ACHN (cell line): ENCODE measurements around the gene MAPK8IP3.
"Not testable (repeated sequence)": the region's sequence is repeated elsewhere in the genome, so short reads cannot be mapped to it uniquely, and the experiment has no call there.

Experiments
- DNase-seq: peaks from one replicate; pipeline ENCODE4 v3.0.0-alpha.2; 2015
- in situ Hi-C: cut with HindIII; loops from 2 replicates; pipeline ENCODE4 v1.10.0; 2017; ENCODE audit warnings: low sequenced_read_pairs, low pct_ligation_motif_present, low pct_unique_long_range_greater_than_20kb

MAPK8IP3 gene

GRCh38 chr16:1706386-1707192 lies 594 bp downstream of the MAPK8IP3 start:
- in situ Hi-C loops: no loop called here
- peak; percentile 55 for DNase-seq

- in situ Hi-C loops: no loop called here
Observed at GRCh38 chr16:1707193-1707790, 1.3 kb downstream of the MAPK8IP3 start.

DNA sequence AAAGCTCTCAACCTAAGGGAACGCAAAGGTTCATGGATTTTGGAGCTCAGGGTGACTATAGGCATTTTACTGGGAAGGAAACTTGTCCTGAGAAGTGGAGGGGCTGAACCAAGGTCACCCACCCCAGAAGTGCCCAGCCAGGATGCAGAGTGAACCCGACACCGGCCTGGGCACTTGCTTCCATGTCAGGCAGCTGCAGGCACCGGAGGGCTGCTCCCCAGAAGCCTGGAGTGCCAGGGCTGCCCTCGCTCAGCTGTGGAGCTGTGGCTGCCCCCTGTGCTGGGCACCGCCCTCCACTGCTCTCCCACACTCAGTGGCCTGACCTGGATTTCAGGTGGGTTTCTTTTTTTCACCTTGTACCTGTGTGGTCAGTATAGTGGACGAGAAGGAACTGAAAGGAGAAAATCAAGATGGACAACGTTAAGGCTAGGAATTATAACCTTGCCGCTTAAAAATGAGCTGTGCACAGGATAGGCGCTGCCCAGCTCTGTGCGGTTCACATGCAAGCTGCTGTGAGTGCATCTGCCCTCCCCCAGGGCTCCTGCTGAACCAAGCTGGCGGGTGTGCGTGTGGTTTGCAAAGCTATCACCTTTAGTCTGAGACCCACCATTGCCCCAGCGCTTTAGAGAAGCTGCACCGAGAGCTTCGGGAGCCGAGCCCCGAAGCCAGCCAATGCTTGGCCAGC lies 2.2 kb downstream of the MAPK8IP3 start:
- no peak for DNase-seq
- in situ Hi-C loops: no loop called here

More at GRCh38 chr16:1707193-1707790, 1.3 kb downstream of the MAPK8IP3 start:
- peak; percentile 30 for DNase-seq

GRCh38 chr16:1708768-1709180 lies 2.8 kb downstream of the MAPK8IP3 start:
- in situ Hi-C loops: no loop called here
- no peak for DNase-seq

- DNase-seq: no peak
- in situ Hi-C loops: no loop called here
Observed at GRCh38 chr16:1709356-1709755, 3.4 kb downstream of the MAPK8IP3 start.

DNA sequence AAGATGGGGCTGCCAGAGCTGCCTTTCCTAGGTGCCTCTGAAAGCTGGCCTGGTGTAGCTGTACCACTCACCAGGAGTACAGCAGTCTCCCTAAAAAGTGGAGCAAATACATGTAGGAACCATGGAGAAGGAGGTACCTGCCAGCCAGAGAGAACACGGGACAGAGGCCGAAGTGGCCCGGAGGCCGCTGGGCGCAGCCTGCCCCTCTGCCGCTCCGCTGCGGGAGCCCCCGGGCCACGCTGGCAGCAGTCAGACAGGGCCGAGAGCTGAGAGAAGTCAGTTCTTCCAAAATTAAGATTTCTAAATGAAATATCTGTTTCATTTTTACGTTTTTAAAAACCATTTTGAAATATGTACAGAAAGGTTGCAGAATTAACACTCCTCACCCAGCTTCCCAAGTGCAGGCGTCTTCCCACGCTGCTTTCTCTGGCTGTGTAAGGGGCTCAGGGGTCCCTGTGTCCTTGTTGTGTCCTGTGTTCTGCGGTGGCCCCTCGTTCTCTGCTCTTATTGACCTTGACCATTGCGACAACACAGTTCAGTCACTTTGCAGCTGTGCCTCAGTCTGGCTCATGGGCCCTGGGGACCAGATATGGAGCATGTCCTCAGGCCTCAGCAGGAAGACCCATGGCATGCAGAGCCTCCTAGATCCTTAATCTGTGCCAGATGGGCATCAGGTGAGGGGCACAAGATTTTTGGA lies 5.0 kb downstream of the MAPK8IP3 start:
- in situ Hi-C loops: no loop called here
- DNase-seq: no peak

DNA sequence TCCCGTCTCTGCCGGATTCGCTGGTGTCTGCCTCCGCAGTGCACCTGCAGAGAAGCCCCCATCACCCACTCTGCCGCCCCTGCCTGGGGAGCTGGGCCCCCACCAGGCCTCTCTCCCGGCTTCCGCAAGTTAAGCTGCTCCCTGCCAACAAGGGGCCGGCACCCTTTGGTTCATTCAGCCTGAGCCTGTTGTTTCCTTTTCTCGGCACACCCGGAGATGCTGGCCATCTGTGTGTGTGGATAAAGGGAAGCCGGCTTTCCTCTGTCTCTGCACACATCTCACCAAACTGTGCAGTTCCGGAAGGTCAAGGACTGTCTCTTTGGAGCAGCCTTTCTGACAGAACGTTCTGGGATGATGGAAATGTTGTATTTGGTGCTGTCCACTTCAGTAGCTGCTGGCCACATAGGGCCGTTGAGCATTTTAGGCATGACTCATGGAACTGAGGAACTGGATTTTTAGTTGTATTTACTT lies 6.8 kb downstream of the MAPK8IP3 start:
- in situ Hi-C loops: no loop called here
- no peak for DNase-seq

- no peak for DNase-seq
- in situ Hi-C loops: no loop called here
Observed at GRCh38 chr16:1713331-1713730, 7.3 kb downstream of the MAPK8IP3 start.

- in situ Hi-C loops: no loop called here
- DNase-seq: no peak
Observed at GRCh38 chr16:1713933-1714332, 7.9 kb downstream of the MAPK8IP3 start.

GRCh38 chr16:1715220-1715619 lies 9.2 kb downstream of the MAPK8IP3 start:
- in situ Hi-C loops: no loop called here
- no peak for DNase-seq

DNA sequence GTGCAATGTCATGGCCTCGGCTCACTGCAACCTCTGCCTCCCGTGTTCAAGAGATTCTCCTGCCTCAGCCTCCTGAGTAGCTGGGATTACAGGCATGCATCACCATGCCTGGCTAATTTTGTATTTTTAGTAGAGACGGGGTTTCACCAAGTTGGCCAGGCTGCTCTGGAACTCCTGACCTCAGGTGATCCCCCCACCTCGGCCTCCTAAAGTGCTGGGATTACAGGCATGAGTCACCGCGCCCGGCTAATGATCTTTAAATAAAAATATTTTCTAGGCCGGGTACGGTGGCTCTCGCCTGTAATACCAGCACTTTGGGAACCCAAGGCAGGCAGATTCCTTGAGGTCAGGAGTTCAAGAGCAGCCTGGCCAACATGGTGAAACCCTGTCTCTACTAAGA lies 12.2 kb downstream of the MAPK8IP3 start:
- DNase-seq: not testable (repeated sequence)

GRCh38 chr16:1719559-1720229 lies 13.7 kb downstream of the MAPK8IP3 start:
- in situ Hi-C loops, DNase-seq: not testable (repeated sequence)

More for the DNA sequence above, 12.2 kb downstream of the MAPK8IP3 start:
- in situ Hi-C loops: not testable (repeated sequence)

- in situ Hi-C loops: no loop called here
- DNase-seq: no peak
Observed at GRCh38 chr16:1721372-1721771, 15.4 kb downstream of the MAPK8IP3 start.

DNA sequence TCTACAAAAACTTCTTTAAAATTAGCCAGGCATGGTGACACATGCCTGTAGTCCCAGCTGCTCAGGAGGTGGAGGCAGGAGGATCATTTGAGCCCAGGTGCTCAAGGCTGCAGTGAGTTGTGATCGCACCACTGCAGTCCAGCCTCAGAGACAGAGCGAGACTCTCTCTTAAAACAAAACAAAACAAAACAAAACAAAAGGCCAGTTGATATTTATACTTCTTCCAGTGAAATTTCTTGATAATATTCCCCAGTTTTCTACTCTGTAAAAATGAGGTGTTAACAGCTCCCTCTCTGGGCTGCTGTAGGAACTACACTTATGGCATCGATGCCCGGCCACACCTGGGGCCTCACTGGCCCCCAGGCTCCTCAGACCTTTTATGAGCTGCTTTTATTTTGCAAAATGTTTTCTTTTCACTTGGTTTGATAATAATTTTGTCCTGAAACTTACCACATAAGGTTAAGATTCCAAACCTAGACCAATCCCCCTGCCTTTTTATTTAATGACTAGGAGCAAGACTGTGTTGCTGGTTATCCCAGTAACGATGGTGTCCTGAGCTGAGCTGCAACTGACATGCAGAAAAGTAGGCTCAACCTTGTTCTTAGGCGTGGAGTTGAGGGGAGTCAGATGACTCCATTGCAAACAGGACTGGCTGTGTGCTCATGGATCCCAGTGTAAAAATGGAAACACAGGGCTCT lies 17.6 kb downstream of the MAPK8IP3 start:
- in situ Hi-C loops: no loop called here
- DNase-seq: peak; percentile 71

GRCh38 chr16:1724491-1724890 lies 18.5 kb downstream of the MAPK8IP3 start:
- in situ Hi-C loops: no loop called here
- DNase-seq: no peak

- in situ Hi-C loops: no loop called here
- DNase-seq: no peak
Observed at GRCh38 chr16:1726661-1727502, 20.9 kb downstream of the MAPK8IP3 start.
